ENCODE measurements around the gene GRIK1. TPM values are rescaled to one million over a fixed set of nuclear protein-coding genes. Genes with fewer than 3 reads are reported as not detected.

Gene GRIK1
- polyA plus RNA-seq, 6 donors from 2014 or later = not detected

- no peak overlapping the region for H3K27ac Mint-ChIP-seq
- H3K4me1 Mint-ChIP-seq = peaks cover 0 to 15% (median 8%) of the 10 kb centered on the region in 3 donors
- H3K27me3 Mint-ChIP-seq = peaks cover 0 to 2% (median 0%) of the 10 kb centered on the region in 3 donors
- H3K9me3 Mint-ChIP-seq = peaks cover 0 to 2% (median 0%) of the 10 kb centered on the region in 7 donors
- ATAC-seq (ENCODE audit: low read depth in 2 of 2) = no peak
- no peak for DNase-seq
- no peak overlapping the region for H3K4me3 Mint-ChIP-seq
- H3K36me3 Mint-ChIP-seq = no peaks in the 10 kb centered on the region
Observed at GRCh38 chr21:29675451-29675850, 264.3 kb downstream of the GRIK1 start.

DNA sequence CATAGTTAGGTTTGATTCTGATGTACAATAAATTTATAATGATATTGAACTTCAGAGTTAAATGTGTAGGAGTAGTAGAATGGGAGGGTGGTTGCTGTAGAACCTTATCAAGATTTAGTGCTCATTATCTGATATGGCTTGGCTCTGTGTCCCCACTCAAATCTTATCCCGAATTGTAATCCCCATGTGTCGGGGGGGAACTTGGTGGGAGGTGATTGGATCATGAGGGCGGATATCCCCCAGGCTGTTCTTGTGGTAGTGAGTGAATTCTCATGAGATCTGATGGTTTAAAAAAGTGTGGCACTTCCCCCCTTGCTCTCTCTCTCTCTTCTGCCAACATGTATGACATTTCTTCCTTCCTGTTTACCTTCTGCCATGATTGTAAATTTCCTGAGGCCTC lies 265.5 kb downstream of the GRIK1 start:
- Mint-ChIP-seq H3K9me3 (peaks cover 0 to 2% (median 0%) of the 10 kb centered on the region in 7 donors), H3K36me3 (no peaks in the 10 kb centered on the region), H3K27me3 (peaks cover 0 to 4% (median 0%) of the 10 kb centered on the region in 3 donors), H3K27ac (no peak overlapping the region), H3K4me3 (no peak overlapping the region), H3K4me1 (peaks cover 0 to 15% (median 8%) of the 10 kb centered on the region in 3 donors)
- ATAC-seq (ENCODE audit: low read depth in 2 of 2) = no peak
- DNase-seq = no peak

DNA sequence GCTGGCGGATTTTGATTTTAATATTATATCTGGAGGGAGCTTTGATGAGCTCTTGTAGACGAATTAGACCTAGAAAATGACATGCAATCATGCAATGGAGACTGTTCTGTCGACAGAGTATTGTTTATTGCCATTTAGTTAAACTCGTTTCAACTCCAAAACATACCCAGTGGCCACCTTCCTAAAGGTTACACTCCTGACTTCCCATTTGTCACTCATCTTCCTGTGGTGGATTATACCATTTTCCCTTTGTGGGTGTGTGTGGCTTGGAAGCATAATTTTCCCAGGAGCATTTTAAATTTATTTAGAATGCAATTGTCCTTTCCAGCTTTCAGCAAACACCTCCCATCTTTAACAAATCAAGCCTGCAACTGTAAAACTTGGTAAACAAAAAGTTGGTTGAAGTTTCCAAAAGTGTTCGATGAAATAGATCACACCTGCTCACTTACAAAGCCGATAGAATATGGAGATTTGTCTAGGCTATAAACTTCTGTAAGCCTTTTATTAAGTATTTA lies 266.6 kb downstream of the GRIK1 start:
- Mint-ChIP-seq H3K9me3 (peaks cover 0 to 2% (median 0%) of the 10 kb centered on the region in 7 donors), H3K27ac (no peak overlapping the region), H3K4me3 (no peak overlapping the region), H3K36me3 (no peaks in the 10 kb centered on the region), H3K27me3 (peaks cover 0 to 8% (median 4%) of the 10 kb centered on the region in 3 donors), H3K4me1 (peaks cover 0 to 15% (median 8%) of the 10 kb centered on the region in 3 donors)
- ATAC-seq (ENCODE audit: low read depth in 2 of 2) = no peak
- DNase-seq = no peak

GRCh38 chr21:29671728-29672127 lies 268.1 kb downstream of the GRIK1 start:
- Mint-ChIP-seq H3K9me3 (peaks cover 0 to 2% (median 0%) of the 10 kb centered on the region in 7 donors), H3K4me1 (peaks cover 0 to 8% (median 0%) of the 10 kb centered on the region in 3 donors), H3K4me3 (no peak overlapping the region), H3K27ac (no peak overlapping the region), H3K36me3 (no peaks in the 10 kb centered on the region), H3K27me3 (peaks cover 0 to 13% (median 4%) of the 10 kb centered on the region in 3 donors)
- ATAC-seq (ENCODE audit: low read depth in 2 of 2) (no peak), DNase-seq (no peak)

DNA sequence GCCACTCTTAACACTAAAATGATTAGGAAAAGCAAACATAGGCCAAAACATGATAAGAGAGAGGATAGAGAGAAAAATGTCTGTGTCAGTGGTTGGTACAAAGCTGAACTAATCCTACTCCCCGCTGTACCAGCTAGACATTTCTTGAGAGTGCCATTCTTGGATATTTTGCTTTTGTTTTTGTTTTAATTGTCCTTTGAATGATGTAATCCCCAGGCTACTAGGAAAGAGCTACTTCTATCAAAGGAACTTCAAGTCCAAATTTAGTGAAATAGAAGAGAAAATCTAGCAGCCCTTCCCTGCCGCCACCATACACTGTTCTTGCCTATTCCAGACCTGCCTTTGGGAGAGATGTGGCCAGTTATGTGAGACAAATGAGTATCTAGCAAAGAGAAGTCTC lies 269.6 kb downstream of the GRIK1 start:
- DNase-seq = no peak
- Mint-ChIP-seq H3K27ac (no peak overlapping the region), H3K4me3 (no peak overlapping the region), H3K9me3 (peaks cover 0 to 2% (median 0%) of the 10 kb centered on the region in 7 donors), H3K27me3 (peaks cover 0 to 13% (median 4%) of the 10 kb centered on the region in 3 donors), H3K36me3 (no peaks in the 10 kb centered on the region), H3K4me1 (peaks cover 0 to 8% (median 0%) of the 10 kb centered on the region in 3 donors)
- ATAC-seq (ENCODE audit: low read depth in 2 of 2) = no peak

GRCh38 chr21:29669416-29669815 lies 270.4 kb downstream of the GRIK1 start:
- Mint-ChIP-seq H3K4me1 (peaks cover 0 to 4% (median 0%) of the 10 kb centered on the region in 3 donors), H3K9me3 (no peaks in the 10 kb centered on the region), H3K4me3 (no peak overlapping the region), H3K27ac (peak overlapping the region in 1 of 6 donors; percentile 22), H3K36me3 (no peaks in the 10 kb centered on the region), H3K27me3 (peaks cover 0 to 13% (median 4%) of the 10 kb centered on the region in 3 donors)
- DNase-seq = no peak
- ATAC-seq (ENCODE audit: low read depth in 2 of 2) = no peak

DNA sequence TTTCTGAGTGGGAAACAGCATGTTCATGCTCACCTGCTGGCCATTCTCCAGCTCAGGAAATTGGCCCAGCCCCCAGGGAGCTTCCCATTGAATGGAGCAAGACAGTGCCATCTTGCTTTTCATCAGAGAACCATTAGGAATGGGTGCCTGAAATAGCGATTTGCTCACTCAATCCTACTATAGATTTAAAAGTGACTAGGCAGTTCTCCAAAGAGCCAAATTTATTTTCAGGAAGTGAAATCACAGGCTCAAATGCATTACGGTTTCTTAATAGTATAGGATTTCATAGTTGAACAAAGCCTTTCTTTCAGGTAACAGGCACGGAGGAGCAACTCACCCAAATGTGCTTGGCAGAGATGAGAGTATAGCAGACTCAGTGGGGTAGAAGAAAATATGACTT lies 272.1 kb downstream of the GRIK1 start:
- Mint-ChIP-seq H3K4me1 (no peaks in the 10 kb centered on the region), H3K36me3 (no peaks in the 10 kb centered on the region), H3K27ac (no peak overlapping the region), H3K4me3 (no peak overlapping the region), H3K27me3 (peaks cover 4 to 19% (median 8%) of the 10 kb centered on the region in 3 donors), H3K9me3 (no peaks in the 10 kb centered on the region)
- no peak for ATAC-seq (ENCODE audit: low read depth in 2 of 2)
- DNase-seq = no peak

DNA sequence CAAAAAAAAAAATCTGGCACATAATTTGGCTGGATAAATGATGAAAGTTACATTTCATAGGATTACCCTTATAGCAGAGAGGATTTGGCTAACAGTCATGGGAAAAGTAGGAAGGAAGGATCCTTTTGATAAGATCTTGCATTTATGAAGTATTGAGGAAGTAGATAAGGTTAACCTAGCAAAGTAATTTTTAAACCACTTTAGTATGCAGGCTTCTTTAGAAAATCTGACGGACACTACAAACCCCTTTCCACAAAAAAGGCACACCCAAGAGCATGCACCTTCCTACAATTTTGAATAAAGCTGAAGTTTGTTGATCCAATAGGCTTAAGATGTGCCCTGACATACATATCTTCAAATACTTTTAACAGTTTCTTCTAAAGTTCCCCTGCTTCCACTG lies 275.2 kb downstream of the GRIK1 start:
- DNase-seq = no peak
- Mint-ChIP-seq H3K27ac (no peak overlapping the region), H3K4me1 (no peaks in the 10 kb centered on the region), H3K36me3 (no peaks in the 10 kb centered on the region), H3K9me3 (no peaks in the 10 kb centered on the region), H3K27me3 (peaks cover 10 to 31% (median 16%) of the 10 kb centered on the region in 3 donors), H3K4me3 (no peak overlapping the region)
- ATAC-seq (ENCODE audit: low read depth in 2 of 2) = no peak

DNA sequence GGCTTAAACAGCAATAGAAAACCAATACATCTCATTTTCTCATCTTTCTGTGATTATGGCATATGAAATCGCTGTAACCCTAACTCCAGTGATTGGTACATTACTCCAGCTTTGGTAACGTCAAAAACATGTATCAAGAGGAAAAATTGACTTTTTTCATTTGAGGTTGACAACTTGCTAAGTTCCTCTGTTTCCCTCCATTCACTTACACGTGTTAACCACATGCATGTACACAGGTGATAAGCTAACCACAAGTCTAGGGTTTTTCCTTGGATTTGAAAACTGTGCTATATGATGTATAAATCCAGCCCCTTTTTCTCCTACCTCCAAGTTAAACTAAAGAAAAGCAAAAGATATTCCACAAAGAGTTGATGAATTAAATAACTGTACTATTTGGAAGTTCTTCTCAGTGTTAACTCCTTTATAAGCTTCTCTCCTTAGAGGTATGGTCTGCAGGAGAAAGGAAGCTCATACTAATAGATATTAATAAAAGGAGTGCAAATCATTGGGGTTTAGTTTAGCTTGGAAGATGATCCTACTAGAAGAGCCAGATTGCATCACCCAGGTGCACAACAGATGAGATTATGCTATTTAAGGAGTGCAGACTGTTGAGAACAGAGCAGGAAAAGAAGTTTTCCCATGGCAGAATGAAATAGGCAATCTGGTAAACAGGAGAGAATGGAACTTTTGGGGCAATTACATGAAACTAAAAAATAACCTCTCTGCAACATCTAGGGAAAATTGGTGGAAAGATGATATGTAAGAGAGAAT lies 277.9 kb downstream of the GRIK1 start:
- peaks cover 10 to 18% (median 16%) of the 10 kb centered on the region in 3 donors for H3K27me3 Mint-ChIP-seq
- ATAC-seq (ENCODE audit: low read depth in 2 of 2) = no peak
- H3K4me3 Mint-ChIP-seq = no peak overlapping the region
- no peaks in the 10 kb centered on the region for H3K9me3 Mint-ChIP-seq
- DNase-seq = no peak
- no peaks in the 10 kb centered on the region for H3K36me3 Mint-ChIP-seq
- H3K27ac Mint-ChIP-seq = no peak overlapping the region
- peaks cover 0 to 1% (median 0%) of the 10 kb centered on the region in 3 donors for H3K4me1 Mint-ChIP-seq

- no peak for ATAC-seq (ENCODE audit: low read depth in 2 of 2)
- H3K4me1 Mint-ChIP-seq = peaks cover 0 to 7% (median 0%) of the 10 kb centered on the region in 3 donors
- no peak overlapping the region for H3K27ac Mint-ChIP-seq
- H3K4me3 Mint-ChIP-seq = no peak overlapping the region
- H3K36me3 Mint-ChIP-seq = no peaks in the 10 kb centered on the region
- H3K27me3 Mint-ChIP-seq = peaks cover 10 to 18% (median 16%) of the 10 kb centered on the region in 3 donors
- DNase-seq = no peak
- H3K9me3 Mint-ChIP-seq = peaks cover 0 to 3% (median 0%) of the 10 kb centered on the region in 7 donors
Observed at GRCh38 chr21:29660047-29660720, 279.6 kb downstream of the GRIK1 start.

DNA sequence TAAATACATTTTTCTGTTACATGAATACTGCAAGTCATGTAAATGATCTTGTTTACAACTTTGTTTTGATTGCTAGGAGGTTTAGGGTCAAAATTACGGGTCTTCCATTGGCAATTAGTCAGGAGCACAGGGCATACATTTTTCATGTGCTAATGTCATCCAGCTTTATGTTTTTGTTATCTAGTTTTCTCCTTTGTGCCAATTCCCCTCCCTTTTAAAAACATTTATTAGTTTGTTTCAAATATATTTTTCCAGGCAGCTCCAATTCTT lies 280.9 kb downstream of the GRIK1 start:
- Mint-ChIP-seq H3K27me3 (peaks cover 10 to 16% (median 13%) of the 10 kb centered on the region in 3 donors), H3K4me1 (peaks cover 0 to 7% (median 0%) of the 10 kb centered on the region in 3 donors), H3K4me3 (no peak overlapping the region), H3K36me3 (no peaks in the 10 kb centered on the region), H3K9me3 (peaks cover 0 to 4% (median 0%) of the 10 kb centered on the region in 7 donors), H3K27ac (no peak overlapping the region)
- ATAC-seq (ENCODE audit: low read depth in 2 of 2) (no peak), DNase-seq (no peak)

- no peaks in the 10 kb centered on the region for H3K36me3 Mint-ChIP-seq
- H3K9me3 Mint-ChIP-seq = peaks cover 0 to 4% (median 0%) of the 10 kb centered on the region in 7 donors
- DNase-seq (no peak), ATAC-seq (ENCODE audit: low read depth in 2 of 2) (no peak)
- H3K27ac Mint-ChIP-seq = no peak overlapping the region
- H3K4me1 Mint-ChIP-seq = peaks cover 0 to 7% (median 0%) of the 10 kb centered on the region in 3 donors
- H3K4me3 Mint-ChIP-seq = no peak overlapping the region
- peaks cover 8 to 12% (median 10%) of the 10 kb centered on the region in 3 donors for H3K27me3 Mint-ChIP-seq
Observed at GRCh38 chr21:29658177-29658933, 281.4 kb downstream of the GRIK1 start.

Data from naive B cell (primary cell).